GM23338 (cell line): ENCODE measurements around the gene TRIM44. TPM values are rescaled to one million over a fixed set of nuclear protein-coding genes. Genes with fewer than 3 reads are reported as not detected.

ENCODE experiments used
- ATAC-seq: fragments of 200-7000 bp; cut with Tn5 transposase; 3 replicates; pipeline ENCODE4 v1.9.1; 2020
- DNase-seq: peaks from one replicate; pipeline ENCODE4 v3.0.0-alpha.2; 2015; ENCODE audit warnings: low spot score
- H2AFZ ChIP-seq: fragments of 200-600 bp; sonication (generic); 2 replicates; pipeline ENCODE4 v1.8.0; 2016; ENCODE audit warnings: antibody characterized with exemption, mild to moderate bottlenecking, moderate library complexity
- H3F3A ChIP-seq: fragments of 200-600 bp; sonication (generic); replicated peaks from 2 replicates; pipeline ENCODE4 v1.8.0; 2017; ENCODE audit warnings: antibody characterized with exemption, mixed run types, low read depth
- H3K27ac ChIP-seq: fragments of 200-600 bp; sonication (generic); 2 replicates; pipeline ENCODE4 v1.6.1; 2016; ENCODE audit warnings: low read depth
- H3K27me3 ChIP-seq: fragments of 200-600 bp; sonication (generic); 2 replicates; pipeline ENCODE4 v1.8.0; 2016; ENCODE audit warnings: mild to moderate bottlenecking, mixed run types, moderate library complexity; ENCODE audit not compliant: insufficient read depth
- H3K36me3 ChIP-seq: fragments of 200-600 bp; sonication (generic); 2 replicates; pipeline ENCODE4 v1.8.0; 2016; ENCODE audit warnings: mild to moderate bottlenecking; ENCODE audit not compliant: insufficient read depth
- H3K4me1 ChIP-seq: fragments of 200-600 bp; sonication (generic); 2 replicates; pipeline ENCODE4 v1.8.0; 2016; ENCODE audit warnings: mild to moderate bottlenecking, moderate library complexity; ENCODE audit not compliant: insufficient read depth
- H3K4me2 ChIP-seq: fragments of 200-600 bp; sonication (generic); 2 replicates; pipeline ENCODE4 v1.7.1; 2017; ENCODE audit warnings: mixed run types
- H3K4me3 ChIP-seq: fragments of 200-600 bp; sonication (generic); 2 replicates; pipeline ENCODE4 v1.6.1; 2016; ENCODE audit warnings: mixed run types
- H3K79me2 ChIP-seq: fragments of 200-600 bp; sonication (generic); replicated peaks from 2 replicates; pipeline ENCODE4 v1.8.0; 2017; ENCODE audit warnings: mild to moderate bottlenecking; ENCODE audit not compliant: insufficient read depth
- H3K9me2 ChIP-seq: fragments of 200-600 bp; sonication (generic); 2 replicates; pipeline ENCODE4 v1.8.0; 2017; ENCODE audit not compliant: insufficient read depth
- H4K20me1 ChIP-seq: fragments of 200-600 bp; sonication (generic); replicated peaks from 2 replicates; pipeline ENCODE4 v1.8.0; 2017; ENCODE audit warnings: mild to moderate bottlenecking; ENCODE audit not compliant: insufficient read depth
- H3K27ac Mint-ChIP-seq: 2 replicates; pipeline ENCODE4 v1.8.0; 2020; ENCODE audit warnings: inconsistent platforms, mild to moderate bottlenecking, moderate library complexity, mixed read lengths
- H3K27me3 Mint-ChIP-seq: 3 replicates; pipeline ENCODE4 v1.8.0; 2022; ENCODE audit warnings: low read depth, mild to moderate bottlenecking, moderate library complexity, mixed read lengths, inconsistent platforms; ENCODE audit not compliant: insufficient read depth, poor library complexity
- H3K36me3 Mint-ChIP-seq: 3 replicates; pipeline ENCODE4 v1.8.0; 2021; ENCODE audit warnings: low read depth, mild to moderate bottlenecking, inconsistent platforms, moderate library complexity, mixed read lengths
- H3K4me1 Mint-ChIP-seq: 3 replicates; pipeline ENCODE4 v1.8.0; 2020; ENCODE audit warnings: mild to moderate bottlenecking, inconsistent platforms, mixed read lengths
- H3K4me3 Mint-ChIP-seq: 3 replicates; pipeline ENCODE4 v1.8.0; 2021; ENCODE audit warnings: moderate library complexity, mild to moderate bottlenecking, inconsistent platforms, mixed read lengths
- H3K9me3 Mint-ChIP-seq: 3 replicates; pipeline ENCODE4 v1.8.0; 2020; ENCODE audit warnings: moderate library complexity, mild to moderate bottlenecking, inconsistent platforms, mixed read lengths
- JUNB ChIP-seq: IDR thresholded peaks from one replicate; pipeline ENCODE4 v1.6.1; 2016; ENCODE audit warnings: antibody characterized with exemption; ENCODE audit not compliant: unreplicated experiment
- POLR2AphosphoS5 ChIP-seq: IDR thresholded peaks from 2 replicates; pipeline ENCODE4 v1.6.1; 2016; ENCODE audit warnings: antibody characterized with exemption, low read depth
- polyA plus RNA-seq: library from polyadenylated mRNA; unstranded; fragments of >200 nt; fragmentation: Nextera tagmentation; extraction: Ambion mirVana; gene quantifications from 2 replicates; pipeline ENCODE4 v1.2.1, GENCODE V29; 2016
- total RNA-seq: library from RNA; depleted of rRNA; stranded (reverse); fragments of >200 nt; shearing (Covaris generic); gene quantifications from 2 replicates; pipeline ENCODE4 v1.2.3, GENCODE V29; 2014
- TF ChIP-seq, protein P1 (sequence below): fragments of 250-450 bp; sonication (Bioruptor Pico); IDR thresholded peaks from 2 replicates; pipeline ENCODE4 v1.5.0; 2020; ENCODE audit warnings: mild to moderate bottlenecking, moderate library complexity
- TF ChIP-seq, protein P2 (sequence below), 2 experiments: fragments of 200-600 bp in 1 of 2; sonication (generic) in 1 of 2; conservative IDR thresholded peaks; 2 replicates each; pipeline versions ENCODE4 v1.5.1 to v1.6.1; 2016 to 2017; ENCODE audit warnings: antibody characterized with exemption in 2 of 2, low read depth in 2 of 2, mild to moderate bottlenecking in 2 of 2, moderate library complexity in 1 of 2

The TRIM44 gene
- total and polyA plus RNA-seq, 2 experiments from 2014 or later = 10.3 to 10.4 TPM

DNA sequence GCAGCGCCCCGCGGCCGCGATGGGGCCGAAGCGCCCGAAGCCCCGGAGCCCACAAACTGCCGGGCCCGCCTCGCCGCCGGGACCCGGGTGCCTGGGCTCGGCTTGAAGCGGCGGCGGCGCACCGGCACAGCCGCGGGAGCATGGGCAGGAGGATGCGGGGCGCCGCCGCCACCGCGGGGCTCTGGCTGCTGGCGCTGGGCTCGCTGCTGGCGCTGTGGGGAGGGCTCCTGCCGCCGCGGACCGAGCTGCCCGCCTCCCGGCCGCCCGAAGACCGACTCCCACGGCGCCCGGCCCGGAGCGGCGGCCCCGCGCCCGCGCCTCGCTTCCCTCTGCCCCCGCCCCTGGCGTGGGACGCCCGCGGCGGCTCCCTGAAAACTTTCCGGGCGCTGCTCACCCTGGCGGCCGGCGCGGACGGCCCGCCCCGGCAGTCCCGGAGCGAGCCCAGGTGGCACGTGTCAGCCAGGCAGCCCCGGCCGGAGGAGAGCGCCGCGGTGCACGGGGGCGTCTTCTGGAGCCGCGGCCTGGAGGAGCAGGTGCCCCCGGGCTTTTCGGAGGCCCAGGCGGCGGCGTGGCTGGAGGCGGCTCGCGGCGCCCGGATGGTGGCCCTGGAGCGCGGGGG is 44.0 kb upstream of the TRIM44 start:
- Mint-ChIP-seq H3K9me3 (peaks cover 7% of the 10 kb centered on the region), H3K27me3 (peaks cover 26% of the 10 kb centered on the region), H3K4me3 (peak overlapping the region; percentile 81; the same call in 2 of the 3 replicates), H3K27ac (no peak overlapping the region), H3K4me1 (peaks cover 46% of the 10 kb centered on the region), H3K36me3 (peaks cover 15% of the 10 kb centered on the region)
- Histone ChIP-seq H2AFZ (no peak overlapping the region), H3K4me2 (peak overlapping the region; percentile 87), H3K36me3 (no peaks in the 10 kb centered on the region), H3K4me1 (peaks cover 14% of the 10 kb centered on the region), H3K79me2 (no peaks in the 10 kb centered on the region), H3F3A (0 out of 2 replicates have a peak, but pooled peaks cover 2% of the 10 kb centered on the region), H3K4me3 (peak overlapping the region; percentile 65; the same call in 1 of the 2 replicates), H4K20me1 (no peaks in the 10 kb centered on the region), H3K27ac (no peak overlapping the region), H3K9me2 (no peaks in the 10 kb centered on the region), H3K27me3 (peaks cover 38% of the 10 kb centered on the region)
- DNase-seq = peak; percentile 61
- no peak for TF ChIP-seq POLR2AphosphoS5
- TF ChIP-seq, protein P1, sequence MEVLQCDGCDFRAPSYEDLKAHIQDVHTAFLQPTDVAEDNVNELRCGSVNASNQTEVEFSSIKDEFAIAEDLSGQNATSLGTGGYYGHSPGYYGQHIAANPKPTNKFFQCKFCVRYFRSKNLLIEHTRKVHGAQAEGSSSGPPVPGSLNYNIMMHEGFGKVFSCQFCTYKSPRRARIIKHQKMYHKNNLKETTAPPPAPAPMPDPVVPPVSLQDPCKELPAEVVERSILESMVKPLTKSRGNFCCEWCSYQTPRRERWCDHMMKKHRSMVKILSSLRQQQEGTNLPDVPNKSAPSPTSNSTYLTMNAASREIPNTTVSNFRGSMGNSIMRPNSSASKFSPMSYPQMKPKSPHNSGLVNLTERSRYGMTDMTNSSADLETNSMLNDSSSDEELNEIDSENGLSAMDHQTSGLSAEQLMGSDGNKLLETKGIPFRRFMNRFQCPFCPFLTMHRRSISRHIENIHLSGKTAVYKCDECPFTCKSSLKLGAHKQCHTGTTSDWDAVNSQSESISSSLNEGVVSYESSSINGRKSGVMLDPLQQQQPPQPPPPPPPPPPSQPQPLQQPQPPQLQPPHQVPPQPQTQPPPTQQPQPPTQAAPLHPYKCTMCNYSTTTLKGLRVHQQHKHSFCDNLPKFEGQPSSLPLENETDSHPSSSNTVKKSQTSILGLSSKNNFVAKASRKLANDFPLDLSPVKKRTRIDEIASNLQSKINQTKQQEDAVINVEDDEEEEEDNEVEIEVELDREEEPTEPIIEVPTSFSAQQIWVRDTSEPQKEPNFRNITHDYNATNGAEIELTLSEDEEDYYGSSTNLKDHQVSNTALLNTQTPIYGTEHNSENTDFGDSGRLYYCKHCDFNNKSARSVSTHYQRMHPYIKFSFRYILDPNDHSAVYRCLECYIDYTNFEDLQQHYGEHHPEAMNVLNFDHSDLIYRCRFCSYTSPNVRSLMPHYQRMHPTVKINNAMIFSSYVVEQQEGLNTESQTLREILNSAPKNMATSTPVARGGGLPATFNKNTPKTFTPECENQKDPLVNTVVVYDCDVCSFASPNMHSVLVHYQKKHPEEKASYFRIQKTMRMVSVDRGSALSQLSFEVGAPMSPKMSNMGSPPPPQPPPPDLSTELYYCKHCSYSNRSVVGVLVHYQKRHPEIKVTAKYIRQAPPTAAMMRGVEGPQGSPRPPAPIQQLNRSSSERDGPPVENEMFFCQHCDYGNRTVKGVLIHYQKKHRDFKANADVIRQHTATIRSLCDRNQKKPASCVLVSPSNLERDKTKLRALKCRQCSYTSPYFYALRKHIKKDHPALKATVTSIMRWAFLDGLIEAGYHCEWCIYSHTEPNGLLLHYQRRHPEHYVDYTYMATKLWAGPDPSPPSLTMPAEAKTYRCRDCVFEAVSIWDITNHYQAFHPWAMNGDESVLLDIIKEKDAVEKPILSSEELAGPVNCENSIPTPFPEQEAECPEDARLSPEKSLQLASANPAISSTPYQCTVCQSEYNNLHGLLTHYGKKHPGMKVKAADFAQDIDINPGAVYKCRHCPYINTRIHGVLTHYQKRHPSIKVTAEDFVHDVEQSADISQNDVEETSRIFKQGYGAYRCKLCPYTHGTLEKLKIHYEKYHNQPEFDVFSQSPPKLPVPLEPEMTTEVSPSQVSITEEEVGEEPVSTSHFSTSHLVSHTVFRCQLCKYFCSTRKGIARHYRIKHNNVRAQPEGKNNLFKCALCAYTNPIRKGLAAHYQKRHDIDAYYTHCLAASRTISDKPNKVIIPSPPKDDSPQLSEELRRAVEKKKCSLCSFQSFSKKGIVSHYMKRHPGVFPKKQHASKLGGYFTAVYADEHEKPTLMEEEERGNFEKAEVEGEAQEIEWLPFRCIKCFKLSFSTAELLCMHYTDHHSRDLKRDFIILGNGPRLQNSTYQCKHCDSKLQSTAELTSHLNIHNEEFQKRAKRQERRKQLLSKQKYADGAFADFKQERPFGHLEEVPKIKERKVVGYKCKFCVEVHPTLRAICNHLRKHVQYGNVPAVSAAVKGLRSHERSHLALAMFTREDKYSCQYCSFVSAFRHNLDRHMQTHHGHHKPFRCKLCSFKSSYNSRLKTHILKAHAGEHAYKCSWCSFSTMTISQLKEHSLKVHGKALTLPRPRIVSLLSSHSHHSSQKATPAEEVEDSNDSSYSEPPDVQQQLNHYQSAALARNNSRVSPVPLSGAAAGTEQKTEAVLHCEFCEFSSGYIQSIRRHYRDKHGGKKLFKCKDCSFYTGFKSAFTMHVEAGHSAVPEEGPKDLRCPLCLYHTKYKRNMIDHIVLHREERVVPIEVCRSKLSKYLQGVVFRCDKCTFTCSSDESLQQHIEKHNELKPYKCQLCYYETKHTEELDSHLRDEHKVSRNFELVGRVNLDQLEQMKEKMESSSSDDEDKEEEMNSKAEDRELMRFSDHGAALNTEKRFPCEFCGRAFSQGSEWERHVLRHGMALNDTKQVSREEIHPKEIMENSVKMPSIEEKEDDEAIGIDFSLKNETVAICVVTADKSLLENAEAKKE (CRISPR knock-in tag) = no peak
- ATAC-seq = peak; percentile 21

DNA sequence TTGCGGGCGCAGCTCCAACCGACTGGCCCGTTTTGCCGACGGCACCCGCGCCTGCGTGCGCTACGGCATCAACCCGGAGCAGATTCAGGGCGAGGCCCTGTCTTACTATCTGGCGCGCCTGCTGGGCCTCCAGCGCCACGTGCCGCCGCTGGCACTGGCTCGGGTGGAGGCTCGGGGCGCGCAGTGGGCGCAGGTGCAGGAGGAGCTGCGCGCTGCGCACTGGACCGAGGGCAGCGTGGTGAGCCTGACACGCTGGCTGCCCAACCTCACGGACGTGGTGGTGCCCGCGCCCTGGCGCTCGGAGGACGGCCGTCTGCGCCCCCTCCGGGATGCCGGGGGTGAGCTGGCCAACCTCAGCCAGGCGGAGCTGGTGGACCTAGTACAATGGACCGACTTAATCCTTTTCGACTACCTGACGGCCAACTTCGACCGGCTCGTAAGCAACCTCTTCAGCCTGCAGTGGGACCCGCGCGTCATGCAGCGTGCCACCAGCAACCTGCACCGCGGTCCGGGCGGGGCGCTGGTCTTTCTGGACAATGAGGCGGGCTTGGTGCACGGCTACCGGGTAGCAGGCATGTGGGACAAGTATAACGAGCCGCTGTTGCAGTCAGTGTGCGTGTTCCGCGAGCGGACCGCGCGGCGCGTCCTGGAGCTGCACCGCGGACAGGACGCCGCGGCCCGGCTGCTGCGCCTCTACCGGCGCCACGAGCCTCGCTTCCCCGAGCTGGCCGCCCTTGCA is 43.3 kb upstream of the TRIM44 start:
- Mint-ChIP-seq H3K4me3 (peak overlapping the region; percentile 81), H3K9me3 (peaks cover 7% of the 10 kb centered on the region)

More for the DNA sequence above, 43.3 kb upstream of the TRIM44 start:
- Mint-ChIP-seq H3K4me1 (peaks cover 46% of the 10 kb centered on the region), H3K27me3 (peaks cover 26% of the 10 kb centered on the region), H3K27ac (no peak overlapping the region), H3K36me3 (peaks cover 15% of the 10 kb centered on the region)
- no peaks in the 10 kb centered on the region for H3K9me2 ChIP-seq
- H3K27ac ChIP-seq = no peak overlapping the region
- peak overlapping the region; percentile 87 for H3K4me2 ChIP-seq
- peaks cover 14% of the 10 kb centered on the region for H3K4me1 ChIP-seq
- peaks cover 38% of the 10 kb centered on the region for H3K27me3 ChIP-seq
- peak; percentile 66 for DNase-seq
- no peaks in the 10 kb centered on the region for H3K79me2 ChIP-seq
- H3K4me3 ChIP-seq = peak overlapping the region; percentile 65
- H2AFZ ChIP-seq = peak overlapping the region; percentile 74; the same call in 1 of the 2 replicates
- 0 out of 2 replicates have a peak, but pooled peaks cover 2% of the 10 kb centered on the region for H3F3A ChIP-seq
- H4K20me1 ChIP-seq = no peaks in the 10 kb centered on the region
- H3K36me3 ChIP-seq = no peaks in the 10 kb centered on the region
- no peak for TF ChIP-seq JUNB
- TF ChIP-seq, protein P2, sequence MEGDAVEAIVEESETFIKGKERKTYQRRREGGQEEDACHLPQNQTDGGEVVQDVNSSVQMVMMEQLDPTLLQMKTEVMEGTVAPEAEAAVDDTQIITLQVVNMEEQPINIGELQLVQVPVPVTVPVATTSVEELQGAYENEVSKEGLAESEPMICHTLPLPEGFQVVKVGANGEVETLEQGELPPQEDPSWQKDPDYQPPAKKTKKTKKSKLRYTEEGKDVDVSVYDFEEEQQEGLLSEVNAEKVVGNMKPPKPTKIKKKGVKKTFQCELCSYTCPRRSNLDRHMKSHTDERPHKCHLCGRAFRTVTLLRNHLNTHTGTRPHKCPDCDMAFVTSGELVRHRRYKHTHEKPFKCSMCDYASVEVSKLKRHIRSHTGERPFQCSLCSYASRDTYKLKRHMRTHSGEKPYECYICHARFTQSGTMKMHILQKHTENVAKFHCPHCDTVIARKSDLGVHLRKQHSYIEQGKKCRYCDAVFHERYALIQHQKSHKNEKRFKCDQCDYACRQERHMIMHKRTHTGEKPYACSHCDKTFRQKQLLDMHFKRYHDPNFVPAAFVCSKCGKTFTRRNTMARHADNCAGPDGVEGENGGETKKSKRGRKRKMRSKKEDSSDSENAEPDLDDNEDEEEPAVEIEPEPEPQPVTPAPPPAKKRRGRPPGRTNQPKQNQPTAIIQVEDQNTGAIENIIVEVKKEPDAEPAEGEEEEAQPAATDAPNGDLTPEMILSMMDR (conservative IDR thresholded peaks at IDR 0.05; ENCODE audit: low read depth in 2 of 2) = 0 out of 4 replicates have a peak, but pooled peaks of 1 of the 2 experiments have one; percentile 1
- peak; percentile 31 for ATAC-seq
